Right cardiac atrium (tissue), 5 donors: Measurements from ENCODE around the gene BBX. TPM values are rescaled to one million over a fixed set of nuclear protein-coding genes. Genes with fewer than 3 reads are reported as not detected.

Experiments used
- ATAC-seq, 2 donors: fragments of 200-7000 bp; cut with Tn5 transposase; one replicate each; pipeline versions ENCODE4 v1.8.0 to v1.9.1; 2020; ENCODE audit warnings: moderate library complexity in 2 of 2, mild to moderate bottlenecking in 1 of 2
- DNase-seq, 3 donors: peaks; one replicate each; pipeline ENCODE4 v3.0.0-alpha.2; 2020
- H3K27ac ChIP-seq: one replicate; pipeline ENCODE4 v1.5.1; 2013; ENCODE audit warnings: mild to moderate bottlenecking, low read length, control low read depth, moderate library complexity
- H3K27me3 ChIP-seq: one replicate; pipeline ENCODE4 v1.6.1; 2013; ENCODE audit not compliant: control insufficient read depth, insufficient read depth
- H3K4me1 ChIP-seq: one replicate; pipeline ENCODE4 v1.6.1; 2013; ENCODE audit warnings: low read length; ENCODE audit not compliant: control insufficient read depth, insufficient read depth
- H3K4me3 ChIP-seq: one replicate; pipeline ENCODE4 v1.5.1; 2013; ENCODE audit warnings: low read length, control low read depth
- H3K9me3 ChIP-seq: one replicate; pipeline ENCODE4 v1.6.1; 2013; ENCODE audit warnings: low read length; ENCODE audit not compliant: control insufficient read depth
- WGBS: extraction: QIAGEN DNeasy Blood & Tissue Kit; methylation state at CpG from one replicate; pipeline ENCODE4 v1.1.7; 2013; 5-methylcytosine and 5-hydroxymethylcytosine counted together
- intact Hi-C, 4 donors: fragments of 100-400 bp; cut with DNase I; formaldehyde crosslinking; loops; one replicate each; pipeline versions ENCODE4 v1.11.0 to v1.14.0; 2022 to 2023
- polyA plus RNA-seq: library from polyadenylated mRNA; stranded (reverse); fragments of 200-250 nt; gene quantifications from one replicate; pipeline ENCODE4 v1.2.3, GENCODE V29; 2013
- total RNA-seq, 4 donors: library from RNA; stranded (reverse); fragmentation: NEBNext Ultra II Directional; extraction: Animal tissue kit (Norgen Biotek cat#: 25700); gene quantifications; one replicate each; pipeline ENCODE4 v1.2.1, GENCODE V29; 2021
- donor health status: healthy with polysubstance abuse.
- donor health status: DM: no; HTN: yes; CAD: no.
- donor health status: DM: no; HTN: no; CAD: no.
- donor health status: DM: no; HTN: yes; CAD: no; lungs with severe emphysema.
- donor health status: DM: yes; HTN: yes; CAD: no.

Gene BBX
- total and polyA plus RNA-seq, 5 donors: 10.6 to 57.1 (median 49.2) TPM

DNA sequence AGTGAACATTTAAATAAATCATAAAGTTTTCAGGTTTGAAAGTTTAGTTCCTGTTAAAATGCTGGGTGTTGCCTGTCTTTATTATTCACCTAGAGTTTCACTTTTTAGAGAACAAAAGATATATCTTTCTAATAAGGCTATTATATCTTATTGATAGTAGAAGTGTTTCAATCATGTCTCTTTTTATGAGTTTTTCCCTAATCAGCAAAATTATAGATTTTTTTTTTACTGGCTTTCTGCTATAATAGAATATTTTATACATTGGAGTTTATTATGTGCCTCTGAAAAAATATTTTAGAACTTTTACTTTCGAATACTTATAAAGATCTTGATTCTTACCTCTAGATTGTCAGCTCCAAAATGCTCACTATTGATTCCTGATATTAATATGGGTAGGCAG lies 131.5 kb downstream of the BBX start:
- H3K27ac ChIP-seq: no peak overlapping the region
- no peaks in the 10 kb centered on the region for H3K9me3 ChIP-seq
- no peak for DNase-seq
- ATAC-seq: no peak
- no peaks in the 10 kb centered on the region for H3K4me1 ChIP-seq
- WGBS: 97% methylated on average over 1 of the region's 1 CpG
- H3K27me3 ChIP-seq: no peaks in the 10 kb centered on the region
- intact Hi-C loops: no loop called here
- H3K4me3 ChIP-seq: no peak overlapping the region

DNA sequence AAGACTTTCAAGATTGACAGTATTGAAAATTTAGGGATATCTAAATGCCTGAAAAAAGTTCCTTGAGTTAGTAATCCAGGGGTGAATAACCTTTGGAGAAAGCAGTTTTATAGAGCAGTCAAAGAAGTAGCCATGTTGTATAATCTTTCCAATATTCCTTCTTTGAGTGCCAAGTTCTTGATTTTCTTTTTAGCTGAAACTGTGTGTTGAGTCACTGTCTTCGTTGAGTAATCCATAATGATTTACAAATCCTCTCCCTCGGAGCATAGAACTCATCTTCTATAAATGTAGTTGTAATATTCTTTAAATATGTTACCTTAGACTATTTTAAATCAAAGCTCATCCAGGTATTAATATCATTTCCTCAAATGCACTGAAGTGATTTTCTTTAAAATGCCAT lies 135.2 kb downstream of the BBX start:
- WGBS: 35% methylated on average over 2 of the region's 2 CpGs
- Histone ChIP-seq H3K9me3 (no peaks in the 10 kb centered on the region), H3K27me3 (no peaks in the 10 kb centered on the region), H3K4me3 (no peak overlapping the region), H3K27ac (no peak overlapping the region), H3K4me1 (peaks cover 3% of the 10 kb centered on the region)
- intact Hi-C loops: no loop called here
- no peak for DNase-seq
- ATAC-seq: no peak

DNA sequence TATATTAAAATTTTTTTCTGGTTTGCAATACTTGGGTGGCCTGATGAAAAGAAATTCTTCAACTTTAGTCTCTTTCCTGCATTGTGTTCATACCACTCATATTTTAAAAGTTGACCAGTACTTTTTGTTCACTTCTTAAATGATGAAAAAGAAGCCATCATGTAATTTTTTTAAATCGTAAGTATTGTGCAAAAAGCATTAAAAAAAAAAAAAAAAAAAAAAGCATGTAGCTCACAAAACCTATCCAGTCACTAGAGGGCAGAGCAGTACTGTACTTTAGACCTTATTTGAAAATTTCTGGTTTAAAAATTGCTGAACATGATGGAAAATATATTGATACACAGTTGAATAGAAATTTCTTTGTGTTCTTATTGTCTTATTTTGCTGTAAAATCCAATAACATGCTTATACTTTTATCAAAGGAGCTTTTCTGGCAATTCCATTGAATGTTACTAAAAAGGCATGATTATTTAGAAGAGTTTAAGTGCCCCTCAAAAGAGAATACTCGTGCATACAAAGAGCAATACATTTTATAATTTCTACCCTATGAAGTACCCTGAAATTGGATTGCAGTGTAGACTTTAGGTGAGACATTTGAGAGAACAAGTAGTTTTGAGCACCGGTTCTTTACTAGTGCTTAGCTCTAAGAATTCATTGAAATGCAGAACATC lies 137.7 kb downstream of the BBX start:
- no peak overlapping the region for H3K27ac ChIP-seq
- intact Hi-C loops: loop anchor here in 1 of 4 donors (10.0 kb wide), 1 partner anchor 86 kb away; no protein-coding TSS in a partner anchor
- H3K4me3 ChIP-seq: no peak overlapping the region
- H3K27me3 ChIP-seq: no peaks in the 10 kb centered on the region
- H3K4me1 ChIP-seq: peaks cover 3% of the 10 kb centered on the region
- 62% methylated on average over 3 of the region's 3 CpGs for WGBS
- DNase-seq (no peak), ATAC-seq (no peak)
- H3K9me3 ChIP-seq: no peaks in the 10 kb centered on the region

DNA sequence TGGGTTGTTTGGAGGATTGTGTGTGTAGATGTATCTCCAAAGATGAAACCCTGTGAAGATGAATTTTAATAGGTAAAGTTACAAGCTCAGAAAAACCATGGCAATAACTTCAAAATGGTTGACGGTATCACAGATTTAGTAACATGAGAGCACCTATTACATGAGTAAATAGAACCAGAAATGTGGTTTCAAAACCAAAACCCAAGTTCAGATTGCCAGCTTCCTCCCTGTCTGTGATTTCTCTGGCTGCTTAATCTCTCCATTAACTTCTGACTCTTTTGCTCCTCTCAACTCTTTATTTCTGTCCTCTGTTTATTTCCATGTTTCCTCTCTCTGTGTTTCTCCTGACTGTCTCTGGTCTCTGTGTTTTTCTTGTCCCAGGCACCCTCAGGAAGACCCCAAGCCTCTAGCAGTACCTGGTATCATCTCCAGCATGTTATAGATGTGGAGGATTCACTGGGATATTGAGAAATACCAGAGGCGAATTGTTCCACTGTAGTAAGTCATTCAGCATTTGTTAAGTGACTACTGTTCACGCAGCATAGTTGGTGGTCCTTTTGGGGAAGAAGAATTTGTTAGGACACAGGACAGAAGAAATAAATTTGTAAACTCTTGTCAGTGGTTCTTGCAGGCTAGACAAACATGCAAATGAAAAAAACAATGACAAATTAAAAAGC lies 138.8 kb downstream of the BBX start:
- H3K27me3 ChIP-seq: no peaks in the 10 kb centered on the region
- H3K4me3 ChIP-seq: no peak overlapping the region
- peak overlapping the region; percentile 59 for H3K27ac ChIP-seq
- DNase-seq (no peak), ATAC-seq (peak in 1 of 2 donors; percentile 36)
- no peaks in the 10 kb centered on the region for H3K9me3 ChIP-seq
- WGBS: 63% methylated on average over 3 of the region's 3 CpGs
- peaks cover 3% of the 10 kb centered on the region for H3K4me1 ChIP-seq
- intact Hi-C loops: loop anchor here in 1 of 4 donors (10.0 kb wide), 1 partner anchor 87 kb away; no protein-coding TSS in a partner anchor

DNA sequence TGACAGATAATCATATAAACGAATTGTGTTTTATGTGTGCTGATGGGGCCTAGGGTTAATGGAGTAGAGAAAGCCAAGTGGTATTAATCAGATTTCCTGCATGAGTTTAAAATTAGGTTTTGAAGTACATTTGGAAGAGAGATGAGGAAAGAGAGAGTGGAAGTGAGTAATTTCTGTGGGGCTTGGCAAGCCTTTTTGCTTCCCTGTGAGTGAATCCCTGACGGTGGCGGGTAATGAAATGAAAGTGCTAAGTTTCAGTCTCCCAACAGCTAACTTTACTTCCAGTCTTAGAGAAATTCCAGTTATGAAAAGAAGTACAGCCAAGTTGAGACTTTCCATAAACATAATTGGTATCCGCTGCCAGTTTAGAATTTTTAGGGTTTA lies 139.4 kb downstream of the BBX start:
- DNase-seq (peak in 1 of 3 donors; percentile 33), ATAC-seq (peak; percentile 88 to 89)
- peak overlapping the region; percentile 31 for H3K4me3 ChIP-seq
- intact Hi-C loops: loop anchor here in 1 of 4 donors (10.0 kb wide), 1 partner anchor 87 kb away; no protein-coding TSS in a partner anchor
- no peaks in the 10 kb centered on the region for H3K9me3 ChIP-seq
- H3K4me1 ChIP-seq: peaks cover 3% of the 10 kb centered on the region
- no peaks in the 10 kb centered on the region for H3K27me3 ChIP-seq
- 29% methylated on average over 4 of the region's 4 CpGs for WGBS
- no peak overlapping the region for H3K27ac ChIP-seq

DNA sequence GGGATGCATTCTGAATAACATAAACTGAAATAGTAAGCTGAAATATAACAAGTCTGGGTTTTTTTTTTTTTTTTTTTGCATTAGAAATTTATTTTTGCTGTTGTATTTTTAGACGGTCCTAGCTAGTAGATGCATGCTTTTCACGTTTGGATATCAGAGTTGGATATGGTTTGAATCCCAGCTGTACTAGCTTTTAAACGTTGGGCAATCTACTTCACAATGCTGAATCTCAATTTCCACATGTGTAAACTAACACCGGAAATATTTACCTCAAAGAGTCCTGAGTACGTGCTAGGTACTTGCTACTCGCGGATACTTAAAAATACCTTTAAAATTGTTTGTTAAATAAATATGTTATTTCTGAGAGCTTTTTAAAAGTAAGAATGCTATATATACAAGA lies 139.8 kb downstream of the BBX start:
- no peak overlapping the region for H3K27ac ChIP-seq

DNA sequence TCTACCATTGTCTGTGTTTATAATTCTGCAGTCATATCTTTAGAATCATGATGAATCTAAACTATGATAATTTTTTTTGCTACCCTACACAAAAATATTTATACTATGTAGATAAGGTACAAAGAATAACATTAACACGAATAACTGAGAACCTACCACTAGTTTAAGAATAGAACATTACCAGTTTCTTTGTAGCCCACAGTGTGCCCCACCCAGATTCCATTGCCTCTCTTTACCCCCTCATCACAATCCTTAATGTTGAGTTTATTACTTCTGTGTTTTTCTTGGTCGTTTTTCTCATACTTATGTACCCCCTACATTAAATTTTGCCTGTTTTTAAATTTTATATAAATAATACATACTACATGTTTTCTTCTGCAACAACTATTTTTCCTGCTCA lies 140.5 kb downstream of the BBX start:
- WGBS: 56% methylated on average over 2 of the region's 2 CpGs
- H3K27me3 ChIP-seq: no peaks in the 10 kb centered on the region
- ATAC-seq: no peak
- no peak overlapping the region for H3K4me3 ChIP-seq
- no peak for DNase-seq
- intact Hi-C loops: loop anchor here in 1 of 4 donors (10.0 kb wide), 1 partner anchor 88 kb away; no protein-coding TSS in a partner anchor
- H3K4me1 ChIP-seq: peaks cover 3% of the 10 kb centered on the region
- H3K9me3 ChIP-seq: no peaks in the 10 kb centered on the region
- no peak overlapping the region for H3K27ac ChIP-seq

More for the DNA sequence above, 139.8 kb downstream of the BBX start:
- no peaks in the 10 kb centered on the region for H3K9me3 ChIP-seq
- H3K27me3 ChIP-seq: no peaks in the 10 kb centered on the region
- 44% methylated on average over 7 of the region's 7 CpGs for WGBS
- intact Hi-C loops: loop anchor here in 1 of 4 donors (10.0 kb wide), 1 partner anchor 88 kb away; no protein-coding TSS in a partner anchor
- peaks cover 3% of the 10 kb centered on the region for H3K4me1 ChIP-seq
- ATAC-seq (peak in 1 of 2 donors; percentile 50), DNase-seq (no peak)
- peak overlapping the region; percentile 31 for H3K4me3 ChIP-seq

DNA sequence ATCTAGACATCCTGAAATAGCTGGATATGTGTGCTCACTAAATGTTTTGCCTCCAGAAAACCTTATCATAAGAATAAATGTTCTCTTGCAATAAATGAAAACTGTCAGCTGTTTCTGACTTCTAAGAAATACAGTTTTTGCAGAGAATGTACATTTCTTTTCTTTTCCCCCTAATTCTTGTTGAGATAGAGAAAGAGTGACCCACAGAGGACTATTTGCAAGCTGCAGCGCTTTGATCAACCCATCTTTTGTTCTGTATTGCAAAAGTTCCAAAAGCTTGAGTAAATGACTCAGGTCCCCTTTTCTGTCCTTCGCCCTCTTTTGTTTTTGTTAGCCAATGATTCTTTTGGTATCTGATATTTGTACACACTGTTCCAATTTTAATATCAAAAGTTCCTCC lies 141.9 kb downstream of the BBX start:
- H3K4me1 ChIP-seq: peaks cover 4% of the 10 kb centered on the region
- WGBS: 84% methylated on average over 2 of the region's 2 CpGs
- intact Hi-C loops: loop anchor here in 1 of 4 donors (10.0 kb wide), 1 partner anchor 90 kb away; no protein-coding TSS in a partner anchor
- H3K4me3 ChIP-seq: no peak overlapping the region
- ATAC-seq: no peak
- no peak for DNase-seq
- no peaks in the 10 kb centered on the region for H3K27me3 ChIP-seq
- no peak overlapping the region for H3K27ac ChIP-seq
- H3K9me3 ChIP-seq: no peaks in the 10 kb centered on the region

DNA sequence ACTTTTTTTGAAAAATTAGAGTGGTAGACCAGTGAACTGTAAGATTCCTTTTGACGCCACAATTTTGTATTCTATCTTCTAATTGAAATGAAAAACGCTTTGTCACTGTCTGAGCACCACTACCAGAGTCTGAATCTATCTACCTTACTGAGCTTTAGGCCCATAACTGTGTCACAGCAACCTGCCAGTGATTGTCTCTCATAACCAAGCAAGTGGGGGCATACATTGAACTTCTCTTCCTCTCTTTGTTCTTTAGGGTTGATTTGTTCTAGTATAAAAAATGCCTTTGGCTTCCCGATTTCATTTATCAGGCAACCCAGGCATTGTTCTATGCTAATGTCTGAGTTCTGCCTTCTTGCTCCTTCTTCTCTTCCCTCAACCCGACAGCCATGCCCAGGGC lies 142.6 kb downstream of the BBX start:
- H3K4me1 ChIP-seq: peaks cover 4% of the 10 kb centered on the region

DNA sequence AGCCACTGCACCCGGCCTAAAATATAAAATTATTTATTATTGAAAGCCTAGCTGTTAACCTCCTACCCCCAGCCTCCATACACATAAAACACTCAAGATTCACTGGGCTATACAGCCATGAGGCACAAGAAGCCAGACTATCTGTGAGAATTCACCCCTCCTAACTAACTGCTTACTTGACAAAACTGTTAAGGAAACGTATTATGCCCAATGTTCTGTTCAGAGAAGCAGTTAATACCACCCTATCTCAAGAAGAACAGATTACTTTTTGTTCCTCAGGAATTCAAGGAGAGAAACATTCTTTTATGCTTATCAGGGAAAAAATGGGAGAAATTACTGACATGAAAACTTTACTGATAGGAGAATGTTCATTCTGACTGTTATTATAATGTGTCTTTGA lies 144.1 kb downstream of the BBX start:
- no peaks in the 10 kb centered on the region for H3K27me3 ChIP-seq
- no peak overlapping the region for H3K27ac ChIP-seq
- peaks cover 2% of the 10 kb centered on the region for H3K4me1 ChIP-seq
- no peak overlapping the region for H3K4me3 ChIP-seq
- WGBS: 85% methylated on average over 2 of the region's 2 CpGs
- intact Hi-C loops: loop anchor here in 1 of 4 donors (10.0 kb wide), 1 partner anchor 92 kb away; no protein-coding TSS in a partner anchor
- DNase-seq: no peak
- no peaks in the 10 kb centered on the region for H3K9me3 ChIP-seq
- no peak for ATAC-seq

More for the DNA sequence above, 142.6 kb downstream of the BBX start:
- WGBS: 89% methylated on average over 4 of the region's 4 CpGs
- Histone ChIP-seq H3K27me3 (no peaks in the 10 kb centered on the region), H3K4me3 (no peak overlapping the region), H3K27ac (no peak overlapping the region), H3K9me3 (no peaks in the 10 kb centered on the region)
- ATAC-seq (no peak), DNase-seq (no peak)
- intact Hi-C loops: loop anchor here in 1 of 4 donors (10.0 kb wide), 1 partner anchor 91 kb away; no protein-coding TSS in a partner anchor

DNA sequence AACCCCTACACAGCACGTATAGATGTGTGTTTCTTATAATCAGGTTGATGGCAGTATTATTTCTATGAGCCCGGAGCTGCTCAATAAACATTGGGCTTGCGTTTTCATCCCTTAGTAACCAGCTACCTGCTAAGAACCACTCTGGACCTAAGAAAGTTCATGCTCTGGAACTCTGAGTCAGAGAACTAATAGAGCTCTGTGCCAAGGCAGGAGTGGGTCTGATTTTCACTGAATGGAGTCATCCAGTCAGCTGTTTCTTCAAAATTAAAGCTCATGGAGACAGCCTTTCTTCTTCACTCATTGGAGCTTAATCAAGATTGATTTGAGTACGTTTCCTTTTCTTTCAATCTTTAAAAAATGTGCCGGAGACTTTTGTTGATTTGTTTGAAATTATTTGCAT lies 145.7 kb downstream of the BBX start:
- 85% methylated on average over 5 of the region's 5 CpGs for WGBS
- no peak overlapping the region for H3K27ac ChIP-seq
- no peak for ATAC-seq
- no peaks in the 10 kb centered on the region for H3K27me3 ChIP-seq
- no peak overlapping the region for H3K4me3 ChIP-seq
- peaks cover 2% of the 10 kb centered on the region for H3K4me1 ChIP-seq
- intact Hi-C loops: loop anchor here in 1 of 4 donors (10.0 kb wide), 1 partner anchor 94 kb away; no protein-coding TSS in a partner anchor
- no peak for DNase-seq
- H3K9me3 ChIP-seq: no peaks in the 10 kb centered on the region
